ENCODE results near the gene ASB14.

ASB14 gene

GRCh38 chr3:57257678-57258077 lies 34.8 kb downstream of the ASB14 start:
- DNase-seq = no peak

- no peak for DNase-seq
Observed at GRCh38 chr3:57256844-57257243, 35.6 kb downstream of the ASB14 start.

GRCh38 chr3:57252404-57252803 lies 40.1 kb downstream of the ASB14 start:
- no peak for DNase-seq

GRCh38 chr3:57244946-57245345 lies 47.5 kb downstream of the ASB14 start:
- no peak for DNase-seq

GRCh38 chr3:57234613-57235575 lies 57.6 kb downstream of the ASB14 start:
- no peak for DNase-seq

- no peak for DNase-seq
Observed at GRCh38 chr3:57233799-57234198, 58.7 kb downstream of the ASB14 start.

- DNase-seq = no peak
Observed at GRCh38 chr3:57230006-57230405, 62.5 kb downstream of the ASB14 start.

- DNase-seq = peak in 1 of 2 experiments; percentile 33
Observed at GRCh38 chr3:57227930-57228751, 64.3 kb downstream of the ASB14 start.

- peak; percentile 39 to 77 for DNase-seq
Observed at GRCh38 chr3:57227204-57227929, 65.1 kb downstream of the ASB14 start, which contains the start of gene APPL1. APPL1 (plus strand) TSS chr3:57227729; CDS start chr3:57227884, 155 bp downstream.

GRCh38 chr3:57226176-57226575 lies 66.3 kb downstream of the ASB14 start:
- DNase-seq = no peak

GRCh38 chr3:57224856-57225255 lies 67.6 kb downstream of the ASB14 start:
- DNase-seq = no peak

GRCh38 chr3:57221883-57222282 lies 70.6 kb downstream of the ASB14 start:
- DNase-seq = no peak

Data from cerebellar nuclear complex (tissue), 1 donor.